Kidney capillary endothelial cell (primary cell): ENCODE data around the gene NAP1L4.
"Not testable (repeated sequence)": the region's sequence is repeated elsewhere in the genome, so short reads cannot be mapped to it uniquely, and the experiment has no call there.

ENCODE experiments used
- DNase-seq: peaks from one replicate; pipeline ENCODE4 v3.0.0-alpha.2; 2018; ENCODE audit warnings: low spot score

Gene NAP1L4

GRCh38 chr11:2958251-2958650 is 33.9 kb downstream of the NAP1L4 start:
- DNase-seq, result no peak

GRCh38 chr11:2955906-2956476 is 36.1 kb downstream of the NAP1L4 start:
- no peak for DNase-seq

GRCh38 chr11:2954263-2954662 is 37.9 kb downstream of the NAP1L4 start:
- DNase-seq, result no peak

GRCh38 chr11:2952290-2952689 is 39.8 kb downstream of the NAP1L4 start:
- no peak for DNase-seq

GRCh38 chr11:2951231-2952110 is 40.7 kb downstream of the NAP1L4 start:
- DNase-seq, result peak; percentile 52

GRCh38 chr11:2950825-2951224 is 41.3 kb downstream of the NAP1L4 start:
- DNase-seq, result no peak

GRCh38 chr11:2949920-2950319 is 42.2 kb downstream of the NAP1L4 start:
- DNase-seq, result no peak

- no peak for DNase-seq
These were observed 44.4 kb downstream of the NAP1L4 start for GRCh38 chr11:2947744-2948143.

- no peak for DNase-seq
These were observed 46.3 kb downstream of the NAP1L4 start for GRCh38 chr11:2945757-2946287.

- peak; percentile 76 for DNase-seq
These were observed 46.9 kb downstream of the NAP1L4 start for GRCh38 chr11:2945031-2945756.

- no peak for DNase-seq
These were observed 47.6 kb downstream of the NAP1L4 start for GRCh38 chr11:2944530-2944929.

- no peak for DNase-seq
These were observed 48.4 kb downstream of the NAP1L4 start for GRCh38 chr11:2943711-2944118.

GRCh38 chr11:2942872-2943710 is 49.0 kb downstream of the NAP1L4 start:
- DNase-seq, result no peak

- no peak for DNase-seq
These were observed 49.7 kb downstream of the NAP1L4 start for GRCh38 chr11:2942447-2942846.

GRCh38 chr11:2940921-2941821 is 51.0 kb downstream of the NAP1L4 start:
- no peak for DNase-seq

GRCh38 chr11:2940147-2940920 is 51.8 kb downstream of the NAP1L4 start:
- DNase-seq, result no peak

- DNase-seq, result not testable (repeated sequence)
These were observed 53.4 kb downstream of the NAP1L4 start for GRCh38 chr11:2938458-2939418.

GRCh38 chr11:2937641-2938457 is 54.3 kb downstream of the NAP1L4 start:
- DNase-seq, result not testable (repeated sequence)
